HFFc6 (cell line): Measurements from ENCODE around the gene DHX9. TPM values are rescaled to one million over a fixed set of nuclear protein-coding genes. Genes with fewer than 3 reads are reported as not detected.

Experiments used
- DNase-seq: peaks from one replicate; pipeline ENCODE4 v3.0.0-alpha.2; 2018
- H3K27ac Mint-ChIP-seq: 2 replicates; pipeline ENCODE4 v1.8.0; 2020; ENCODE audit warnings: mild to moderate bottlenecking, mixed read lengths
- H3K27me3 Mint-ChIP-seq: 2 replicates; pipeline ENCODE4 v1.8.0; 2021; ENCODE audit warnings: mild to moderate bottlenecking, moderate library complexity, mixed read lengths; ENCODE audit not compliant: insufficient read depth
- H3K36me3 Mint-ChIP-seq: 2 replicates; pipeline ENCODE4 v1.8.0; 2021; ENCODE audit warnings: low read depth, mixed read lengths
- H3K4me1 Mint-ChIP-seq: 2 replicates; pipeline ENCODE4 v1.8.0; 2020; ENCODE audit warnings: low read depth, mixed read lengths
- H3K4me3 Mint-ChIP-seq: 2 replicates; pipeline ENCODE4 v1.8.0; 2020; ENCODE audit warnings: mild to moderate bottlenecking, moderate library complexity, mixed read lengths
- H3K9me3 Mint-ChIP-seq: 2 replicates; pipeline ENCODE4 v1.8.0; 2020; ENCODE audit warnings: mild to moderate bottlenecking, mixed read lengths
- CTCF ChIP-seq: fragments of 200-600 bp; sonication (generic); IDR thresholded peaks from 2 replicates; pipeline ENCODE4 v1.5.0; 2021; ENCODE audit warnings: antibody characterized with exemption, mild to moderate bottlenecking
- total RNA-seq, 6 experiments: library from RNA; stranded (reverse); fragmentation: NEBNext Ultra II Directional; extraction: Animal tissue kit (Norgen Biotek cat#: 25700); gene quantifications; 2 replicates in 1 of 6; 3 replicates in 5 of 6; pipeline ENCODE4 v1.2.3, GENCODE V29; 2021

DHX9 gene
- total RNA-seq, 6 experiments from 2014 or later = 141 to 176 (median 170) TPM

GRCh38 chr1:182909578-182909977, 70.4 kb downstream of the DHX9 start:
- DNase-seq = no peak
- Mint-ChIP-seq H3K27me3 (peaks cover 10% of the 10 kb centered on the region), H3K9me3 (no peaks in the 10 kb centered on the region; the same call in 1 of the 2 replicates), H3K27ac (no peak overlapping the region), H3K4me1 (no peaks in the 10 kb centered on the region), H3K36me3 (no peaks in the 10 kb centered on the region), H3K4me3 (no peak overlapping the region)
- no peak for TF ChIP-seq CTCF

- no peaks in the 10 kb centered on the region for H3K36me3 Mint-ChIP-seq
- H3K27me3 Mint-ChIP-seq = peaks cover 10% of the 10 kb centered on the region
- H3K27ac Mint-ChIP-seq = no peak overlapping the region
- H3K4me3 Mint-ChIP-seq = no peak overlapping the region
- TF ChIP-seq CTCF = no peak
- H3K4me1 Mint-ChIP-seq = no peaks in the 10 kb centered on the region
- no peaks in the 10 kb centered on the region; the same call in 1 of the 2 replicates for H3K9me3 Mint-ChIP-seq
- DNase-seq = no peak
These were observed 71.0 kb downstream of the DHX9 start for GRCh38 chr1:182910143-182910542.

GRCh38 chr1:182913401-182913800, 74.3 kb downstream of the DHX9 start:
- DNase-seq = no peak
- no peaks in the 10 kb centered on the region for H3K4me1 Mint-ChIP-seq
- no peak overlapping the region for H3K4me3 Mint-ChIP-seq
- H3K36me3 Mint-ChIP-seq = no peaks in the 10 kb centered on the region
- H3K9me3 Mint-ChIP-seq = no peaks in the 10 kb centered on the region; the same call in 1 of the 2 replicates
- H3K27me3 Mint-ChIP-seq = peaks cover 11% of the 10 kb centered on the region
- no peak overlapping the region for H3K27ac Mint-ChIP-seq
- TF ChIP-seq CTCF = no peak

GRCh38 chr1:182917378-182917777, 78.2 kb downstream of the DHX9 start:
- DNase-seq = no peak
- no peak for TF ChIP-seq CTCF
- no peak overlapping the region for H3K4me3 Mint-ChIP-seq

GRCh38 chr1:182925661-182926060, 86.5 kb downstream of the DHX9 start:
- peaks cover 21% of the 10 kb centered on the region for H3K27me3 Mint-ChIP-seq
- no peak for TF ChIP-seq CTCF
- DNase-seq = no peak
- H3K4me3 Mint-ChIP-seq = no peak overlapping the region
- no peaks in the 10 kb centered on the region for H3K9me3 Mint-ChIP-seq
- H3K27ac Mint-ChIP-seq = no peak overlapping the region
- H3K4me1 Mint-ChIP-seq = no peaks in the 10 kb centered on the region
- H3K36me3 Mint-ChIP-seq = no peaks in the 10 kb centered on the region

More at GRCh38 chr1:182917378-182917777, 78.2 kb downstream of the DHX9 start:
- Mint-ChIP-seq H3K27ac (no peak overlapping the region), H3K36me3 (no peaks in the 10 kb centered on the region), H3K27me3 (peaks cover 25% of the 10 kb centered on the region), H3K9me3 (no peaks in the 10 kb centered on the region; the same call in 1 of the 2 replicates), H3K4me1 (no peaks in the 10 kb centered on the region)
